Measurements from ENCODE around the gene C1QTNF6. TPM values are rescaled to one million over a fixed set of nuclear protein-coding genes. Genes with fewer than 3 reads are reported as not detected.

Gene C1QTNF6
- total RNA-seq, 1 experiment from 2014 or later, result 25.0 TPM

GRCh38 chr22:37177755-37178154, 10.3 kb downstream of the C1QTNF6 start:
- Histone ChIP-seq H3K4me1 (ENCODE audit: control insufficient read depth, insufficient read depth, low read length) (peaks cover 15% of the 10 kb centered on the region), H3K9me3 (ENCODE audit: control insufficient read depth, insufficient read depth, low read depth, low read length) (no peaks in the 10 kb centered on the region), H3K36me3 (ENCODE audit: control insufficient read depth, insufficient read depth, low read length) (no peaks in the 10 kb centered on the region), H3K4me3 (ENCODE audit: low read depth in 2 of 2, low read length in 2 of 2) (no peak overlapping the region), H3K27ac (ENCODE audit: low read length) (peak overlapping the region; percentile 51), H3K27me3 (ENCODE audit: control insufficient read depth, insufficient read depth, low read length) (no peaks in the 10 kb centered on the region)
- intact Hi-C loops (cut with micrococcal nuclease; ENCODE audit: unreplicated experiment) (no loop called here), in situ Hi-C loops (cut with HindIII; ENCODE audit: low pct_unique_long_range_greater_than_20kb, low sequenced_read_pairs) (no loop called here)
- ATAC-seq (no peak), DNase-seq (ENCODE audit: low read depth, low spot score) (no peak)
- POLR2A ChIA-PET, result interaction anchor here (0.6 to 0.7 kb wide), 2 partner anchors 65 to 110 kb away, joined by 3 to 7 read pairs; no protein-coding TSS in a partner anchor
- BruUV-seq (replicated peaks), result no TSS peak
- TF ChIP-seq CTCF (IDR thresholded peaks at IDR 0.05), result no peak
- TF ChIP-seq POLR2AphosphoS5 (IDR thresholded peaks at IDR 0.05; ENCODE audit: low read depth, low read length), result no peak
- CTCF ChIA-PET, result no interaction called here

- Histone ChIP-seq H3K4me1 (ENCODE audit: control insufficient read depth, insufficient read depth, low read length) (peaks cover 15% of the 10 kb centered on the region), H3K27me3 (ENCODE audit: control insufficient read depth, insufficient read depth, low read length) (no peaks in the 10 kb centered on the region), H3K9me3 (ENCODE audit: control insufficient read depth, insufficient read depth, low read depth, low read length) (no peaks in the 10 kb centered on the region), H3K27ac (ENCODE audit: low read length) (no peak overlapping the region; the same call in 1 of the 2 replicates), H3K36me3 (ENCODE audit: control insufficient read depth, insufficient read depth, low read length) (no peaks in the 10 kb centered on the region), H3K4me3 (ENCODE audit: low read depth in 2 of 2, low read length in 2 of 2) (no peak overlapping the region)
- DNase-seq (ENCODE audit: low read depth, low spot score) (no peak), ATAC-seq (no peak)
- BruUV-seq (replicated peaks), result no TSS peak
- intact Hi-C loops (cut with micrococcal nuclease; ENCODE audit: unreplicated experiment), result no loop called here
- POLR2A ChIA-PET, result interaction anchor here (0.7 kb wide), 1 partner anchor 110 kb away, joined by 7 read pairs; no protein-coding TSS in a partner anchor
- TF ChIP-seq POLR2AphosphoS5 (IDR thresholded peaks at IDR 0.05; ENCODE audit: low read depth, low read length) (no peak), TCF7L2 (IDR thresholded peaks at IDR 0.05; ENCODE audit: low read depth, low read length) (no peak), REST (IDR thresholded peaks at IDR 0.05; ENCODE audit: insufficient read depth in 1 of 2, low read depth in 2 of 2, low read length in 1 of 2) (no peak), CTCF (IDR thresholded peaks at IDR 0.05) (no peak), SIN3A (IDR thresholded peaks at IDR 0.05; ENCODE audit: borderline replicate concordance, insufficient read depth, low read depth, low read length) (no peak)
- CTCF ChIA-PET, result no interaction called here
- in situ Hi-C loops (cut with HindIII; ENCODE audit: low pct_unique_long_range_greater_than_20kb, low sequenced_read_pairs), result no loop called here
Measured at GRCh38 chr22:37177221-37177620, 10.8 kb downstream of the C1QTNF6 start.

All from Panc1 (cell line).